ENCODE results near the gene VIL1.

The VIL1 gene

DNA sequence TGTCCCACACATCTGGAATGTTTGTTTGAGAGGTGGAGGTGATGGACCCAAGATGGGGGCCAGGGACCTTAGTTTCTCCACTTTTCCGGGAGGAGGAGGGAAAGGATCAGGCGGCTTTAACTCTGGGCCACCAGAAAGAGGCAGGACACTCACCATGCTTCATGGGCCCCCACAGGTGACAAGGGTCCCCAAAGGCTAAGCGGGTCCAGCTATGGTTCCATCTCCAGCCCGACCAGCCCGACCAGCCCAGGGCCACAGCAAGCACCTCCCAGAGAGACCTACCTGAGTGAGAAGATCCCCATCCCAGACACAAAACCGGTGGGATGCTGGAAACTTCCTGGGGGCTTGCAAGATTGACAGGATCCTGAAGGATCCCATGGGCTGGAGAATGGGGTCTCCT is 36.1 kb upstream of the VIL1 start:
- Histone ChIP-seq H3K27ac (no peak overlapping the region), H3K9me3 (ENCODE audit: low read depth, low read length) (no peaks in the 10 kb centered on the region), H3K9ac (ENCODE audit: insufficient read length) (no peak overlapping the region), H3K4me3 (no peak overlapping the region), H3K36me3 (ENCODE audit: insufficient read depth, low read length) (no peaks in the 10 kb centered on the region)
- no peak for DNase-seq (ENCODE audit: low read depth, low spot score)
- TF ChIP-seq POLR2AphosphoS5 (IDR thresholded peaks at IDR 0.05; ENCODE audit: borderline replicate concordance, low read depth, low read length) (no peak), FOXP2 (optimal IDR thresholded peaks at IDR 0.05; ENCODE audit: control extremely low read depth, extremely low read length, insufficient read depth) (no peak), EZH2 (IDR thresholded peaks at IDR 0.05) (no peak)

GRCh38 chr2:218383892-218384519 is 34.9 kb upstream of the VIL1 start:
- DNase-seq (ENCODE audit: low read depth, low spot score) = no peak
- TF ChIP-seq FOXP2 (optimal IDR thresholded peaks at IDR 0.05; ENCODE audit: control extremely low read depth, extremely low read length, insufficient read depth) (no peak), POLR2AphosphoS5 (IDR thresholded peaks at IDR 0.05; ENCODE audit: borderline replicate concordance, low read depth, low read length) (no peak), EZH2 (IDR thresholded peaks at IDR 0.05) (no peak)
- Histone ChIP-seq H3K4me3 (no peak overlapping the region), H3K36me3 (ENCODE audit: insufficient read depth, low read length) (no peaks in the 10 kb centered on the region), H3K9me3 (ENCODE audit: low read depth, low read length) (no peaks in the 10 kb centered on the region), H3K27ac (no peak overlapping the region), H3K9ac (ENCODE audit: insufficient read length) (no peak overlapping the region)

DNA sequence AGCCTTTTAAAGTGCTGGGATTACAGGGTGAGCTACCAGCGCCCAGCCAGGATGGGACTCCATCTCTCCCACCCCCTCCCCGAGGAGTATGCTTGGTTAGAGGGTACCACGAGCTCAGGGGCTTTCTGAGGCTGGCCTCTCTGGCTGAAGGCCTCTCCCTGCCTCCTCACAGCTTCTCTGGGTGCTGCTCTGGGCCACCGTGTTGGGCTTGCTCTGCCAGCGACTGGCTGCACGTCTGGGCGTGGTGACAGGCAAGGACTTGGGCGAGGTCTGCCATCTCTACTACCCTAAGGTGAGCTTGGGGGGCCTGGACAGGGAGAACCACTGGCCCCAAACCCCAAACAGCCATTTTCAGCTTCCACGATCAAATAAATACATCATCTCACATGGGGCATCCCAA is 33.9 kb upstream of the VIL1 start:
- Histone ChIP-seq H3K9ac (ENCODE audit: insufficient read length) (no peak overlapping the region), H3K4me3 (no peak overlapping the region), H3K9me3 (ENCODE audit: low read depth, low read length) (no peaks in the 10 kb centered on the region), H3K36me3 (ENCODE audit: insufficient read depth, low read length) (no peaks in the 10 kb centered on the region), H3K27ac (no peak overlapping the region)
- no peak for TF ChIP-seq EZH2 (IDR thresholded peaks at IDR 0.05)
- TF ChIP-seq FOXP2 (optimal IDR thresholded peaks at IDR 0.05; ENCODE audit: control extremely low read depth, extremely low read length, insufficient read depth) = no peak
- no peak for TF ChIP-seq POLR2AphosphoS5 (IDR thresholded peaks at IDR 0.05; ENCODE audit: borderline replicate concordance, low read depth, low read length)
- no peak for DNase-seq (ENCODE audit: low read depth, low spot score)

DNA sequence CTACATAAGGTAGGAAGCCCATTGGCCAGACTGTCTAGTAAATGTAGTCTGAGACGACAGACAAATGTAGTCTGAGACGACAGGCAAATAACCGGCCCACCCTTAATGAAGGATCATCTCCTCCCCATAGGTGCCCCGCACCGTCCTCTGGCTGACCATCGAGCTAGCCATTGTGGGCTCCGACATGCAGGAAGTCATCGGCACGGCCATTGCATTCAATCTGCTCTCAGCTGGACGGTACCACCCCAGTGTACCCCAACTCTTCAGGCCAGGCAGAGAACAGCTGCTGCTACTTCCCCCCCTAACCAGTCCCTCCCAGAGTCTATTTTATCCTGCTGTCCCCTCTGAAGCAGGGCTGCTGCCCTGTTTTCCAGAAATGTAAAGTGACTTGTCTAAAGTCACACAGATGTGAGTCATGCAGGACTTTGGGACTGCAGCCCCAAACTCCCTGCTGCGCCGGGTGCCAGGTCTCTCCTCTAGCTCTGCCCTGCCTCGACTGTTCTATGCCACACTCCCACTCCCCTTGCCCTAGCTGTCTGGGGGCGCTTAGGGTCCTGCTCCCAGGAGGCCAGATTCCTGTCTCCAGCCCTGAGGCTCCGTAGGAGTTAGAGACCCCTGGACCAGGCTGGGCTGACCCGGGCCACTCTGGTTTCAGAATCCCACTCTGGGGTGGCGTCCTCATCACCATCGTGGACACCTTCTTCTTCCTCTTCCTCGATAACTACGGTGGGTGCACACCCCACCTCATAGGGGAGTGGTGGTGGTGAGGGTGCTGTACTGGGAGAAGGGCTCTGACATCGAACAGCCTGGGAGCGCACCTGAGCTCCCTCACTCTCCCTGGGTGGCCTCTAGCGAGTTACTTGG is 32.2 kb upstream of the VIL1 start:
- H3K27ac ChIP-seq = no peak overlapping the region
- no peaks in the 10 kb centered on the region for H3K36me3 ChIP-seq (ENCODE audit: insufficient read depth, low read length)
- DNase-seq (ENCODE audit: low read depth, low spot score) = no peak
- H3K9me3 ChIP-seq (ENCODE audit: low read depth, low read length) = no peaks in the 10 kb centered on the region
- TF ChIP-seq POLR2AphosphoS5 (IDR thresholded peaks at IDR 0.05; ENCODE audit: borderline replicate concordance, low read depth, low read length) (no peak), FOXP2 (optimal IDR thresholded peaks at IDR 0.05; ENCODE audit: control extremely low read depth, extremely low read length, insufficient read depth) (no peak), EZH2 (IDR thresholded peaks at IDR 0.05) (no peak)
- no peak overlapping the region for H3K4me3 ChIP-seq
- no peak overlapping the region for H3K9ac ChIP-seq (ENCODE audit: insufficient read length)

GRCh38 chr2:218387369-218388194 is 31.3 kb upstream of the VIL1 start:
- Histone ChIP-seq H3K9me3 (ENCODE audit: low read depth, low read length) (no peaks in the 10 kb centered on the region), H3K27ac (no peak overlapping the region), H3K9ac (ENCODE audit: insufficient read length) (no peak overlapping the region), H3K36me3 (ENCODE audit: insufficient read depth, low read length) (no peaks in the 10 kb centered on the region), H3K4me3 (no peak overlapping the region)
- TF ChIP-seq POLR2AphosphoS5 (IDR thresholded peaks at IDR 0.05; ENCODE audit: borderline replicate concordance, low read depth, low read length) = no peak
- no peak for TF ChIP-seq EZH2 (IDR thresholded peaks at IDR 0.05)
- TF ChIP-seq FOXP2 (optimal IDR thresholded peaks at IDR 0.05; ENCODE audit: control extremely low read depth, extremely low read length, insufficient read depth) = no peak
- DNase-seq (ENCODE audit: low read depth, low spot score) = no peak

DNA sequence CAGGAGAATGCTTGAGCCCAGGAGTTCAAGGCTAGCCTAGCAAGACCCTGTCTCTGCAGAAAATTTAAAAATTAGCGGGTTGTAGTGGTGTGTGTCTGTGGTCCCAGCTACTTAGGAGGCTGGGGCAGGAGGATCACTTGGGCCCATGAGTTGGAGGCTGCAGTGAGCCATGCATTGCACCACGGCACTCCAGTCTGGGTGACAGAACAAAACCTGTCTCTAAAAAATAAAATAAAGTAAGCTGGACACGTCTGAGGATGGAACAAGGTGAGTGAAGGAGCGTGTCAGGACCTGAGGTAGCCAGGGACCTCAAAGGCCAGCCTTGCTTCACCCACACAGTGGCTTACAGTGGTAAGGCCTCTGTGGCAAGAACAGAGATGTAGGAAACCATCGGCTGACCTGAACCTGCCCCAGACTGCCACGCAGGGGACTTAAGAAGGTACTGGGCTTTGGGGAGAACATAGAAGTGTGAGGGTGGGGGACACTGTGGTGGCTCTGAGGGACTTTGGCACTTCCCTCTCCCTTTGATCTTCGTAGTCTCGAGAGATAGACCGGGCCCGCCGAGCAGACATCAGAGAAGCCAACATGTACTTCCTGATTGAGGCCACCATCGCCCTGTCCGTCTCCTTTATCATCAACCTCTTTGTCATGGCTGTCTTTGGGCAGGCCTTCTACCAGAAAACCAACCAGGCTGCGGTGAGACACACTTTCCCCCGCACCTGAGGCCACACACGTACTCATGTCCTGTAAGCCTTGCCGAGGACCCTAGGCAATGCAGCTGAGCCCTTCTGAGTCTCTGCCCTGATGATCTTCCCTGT is 29.4 kb upstream of the VIL1 start:
- Histone ChIP-seq H3K36me3 (ENCODE audit: insufficient read depth, low read length) (no peaks in the 10 kb centered on the region), H3K27ac (no peak overlapping the region), H3K9ac (ENCODE audit: insufficient read length) (no peak overlapping the region), H3K9me3 (ENCODE audit: low read depth, low read length) (no peaks in the 10 kb centered on the region), H3K4me3 (no peak overlapping the region)
- TF ChIP-seq FOXP2 (optimal IDR thresholded peaks at IDR 0.05; ENCODE audit: control extremely low read depth, extremely low read length, insufficient read depth) (no peak), POLR2AphosphoS5 (IDR thresholded peaks at IDR 0.05; ENCODE audit: borderline replicate concordance, low read depth, low read length) (no peak), EZH2 (IDR thresholded peaks at IDR 0.05) (no peak)
- no peak for DNase-seq (ENCODE audit: low read depth, low spot score)

- DNase-seq (ENCODE audit: low read depth, low spot score) = no peak
- Histone ChIP-seq H3K9me3 (ENCODE audit: low read depth, low read length) (no peaks in the 10 kb centered on the region), H3K9ac (ENCODE audit: insufficient read length) (no peak overlapping the region), H3K4me3 (no peak overlapping the region), H3K27ac (no peak overlapping the region), H3K36me3 (ENCODE audit: insufficient read depth, low read length) (no peaks in the 10 kb centered on the region)
- TF ChIP-seq POLR2AphosphoS5 (IDR thresholded peaks at IDR 0.05; ENCODE audit: borderline replicate concordance, low read depth, low read length) (no peak), FOXP2 (optimal IDR thresholded peaks at IDR 0.05; ENCODE audit: control extremely low read depth, extremely low read length, insufficient read depth) (no peak), EZH2 (IDR thresholded peaks at IDR 0.05) (no peak)
Measured at GRCh38 chr2:218391202-218391601, 27.7 kb upstream of the VIL1 start.

Measured in SK-N-MC (cell line).